ENCODE data around the gene ENPEP. TPM values are rescaled to one million over a fixed set of nuclear protein-coding genes. Genes with fewer than 3 reads are reported as not detected.

Gene ENPEP
- total RNA-seq, 1 donor from 2014 or later = 8.6 TPM

- no peak for DNase-seq (ENCODE audit: extremely low spot score, unreplicated experiment)
- H3K36me3 Mint-ChIP-seq = no peaks in the 10 kb centered on the region
- H3K4me3 Mint-ChIP-seq = no peak overlapping the region
- peaks cover 3% of the 10 kb centered on the region for H3K27me3 Mint-ChIP-seq
- TF ChIP-seq CTCF (conservative IDR thresholded peaks at IDR 0.05) = peak; percentile 68
- H3K27ac Mint-ChIP-seq = no peak overlapping the region
- H3K9me3 Mint-ChIP-seq = no peaks in the 10 kb centered on the region
- H3K4me1 Mint-ChIP-seq (ENCODE audit: unreplicated experiment) = no peaks in the 10 kb centered on the region
Measured at GRCh38 chr4:110586131-110586850, 110.3 kb downstream of the ENPEP start.

GRCh38 chr4:110587666-110588285 is 111.8 kb downstream of the ENPEP start:
- no peak overlapping the region for H3K4me3 Mint-ChIP-seq
- no peaks in the 10 kb centered on the region for H3K4me1 Mint-ChIP-seq (ENCODE audit: unreplicated experiment)
- H3K27ac Mint-ChIP-seq = no peak overlapping the region
- no peak for TF ChIP-seq CTCF (conservative IDR thresholded peaks at IDR 0.05)
- no peaks in the 10 kb centered on the region for H3K9me3 Mint-ChIP-seq
- H3K36me3 Mint-ChIP-seq = no peaks in the 10 kb centered on the region
- peaks cover 3% of the 10 kb centered on the region for H3K27me3 Mint-ChIP-seq
- no peak for DNase-seq (ENCODE audit: extremely low spot score, unreplicated experiment)

GRCh38 chr4:110589297-110589696 is 113.3 kb downstream of the ENPEP start:
- Mint-ChIP-seq H3K9me3 (no peaks in the 10 kb centered on the region), H3K4me3 (no peak overlapping the region), H3K36me3 (no peaks in the 10 kb centered on the region), H3K4me1 (ENCODE audit: unreplicated experiment) (no peaks in the 10 kb centered on the region), H3K27ac (no peak overlapping the region), H3K27me3 (no peaks in the 10 kb centered on the region)
- DNase-seq (ENCODE audit: extremely low spot score, unreplicated experiment) = no peak
- peak; percentile 20 for TF ChIP-seq CTCF (conservative IDR thresholded peaks at IDR 0.05)

GRCh38 chr4:110595583-110595982 is 119.6 kb downstream of the ENPEP start:
- H3K4me1 Mint-ChIP-seq (ENCODE audit: unreplicated experiment) = no peaks in the 10 kb centered on the region
- no peak overlapping the region for H3K27ac Mint-ChIP-seq
- no peak for TF ChIP-seq CTCF (conservative IDR thresholded peaks at IDR 0.05)
- H3K36me3 Mint-ChIP-seq = no peaks in the 10 kb centered on the region
- H3K27me3 Mint-ChIP-seq = peaks cover 8% of the 10 kb centered on the region
- no peak for DNase-seq (ENCODE audit: extremely low spot score, unreplicated experiment)
- no peak overlapping the region for H3K4me3 Mint-ChIP-seq
- no peaks in the 10 kb centered on the region for H3K9me3 Mint-ChIP-seq

- no peak for TF ChIP-seq CTCF (conservative IDR thresholded peaks at IDR 0.05)
- no peaks in the 10 kb centered on the region for H3K36me3 Mint-ChIP-seq
- no peaks in the 10 kb centered on the region for H3K9me3 Mint-ChIP-seq
- DNase-seq (ENCODE audit: extremely low spot score, unreplicated experiment) = no peak
- H3K27ac Mint-ChIP-seq = no peak overlapping the region
- H3K4me3 Mint-ChIP-seq = no peak overlapping the region
- no peaks in the 10 kb centered on the region for H3K4me1 Mint-ChIP-seq (ENCODE audit: unreplicated experiment)
- H3K27me3 Mint-ChIP-seq = peaks cover 8% of the 10 kb centered on the region
Measured at GRCh38 chr4:110596431-110596830, 120.5 kb downstream of the ENPEP start.
